Measurements from ENCODE around the gene NLRP8. TPM values are rescaled to one million over a fixed set of nuclear protein-coding genes. Genes with fewer than 3 reads are reported as not detected.
"Not testable (repeated sequence)": the region's sequence is repeated elsewhere in the genome, so short reads cannot be mapped to it uniquely, and the experiment has no call there.

NLRP8 gene
- total RNA-seq, 4 donors from 2014 or later: not detected

GRCh38 chr19:55923556-55923955, 24.1 kb upstream of the NLRP8 start:
- Histone ChIP-seq H3K9me3 (no peaks in the 10 kb centered on the region), H3K27me3 (no peaks in the 10 kb centered on the region), H3K36me3 (no peaks in the 10 kb centered on the region), H3K4me1 (no peaks in the 10 kb centered on the region), H3K4me3 (no peak overlapping the region), H3K27ac (no peak overlapping the region)
- TF ChIP-seq POLR2A (IDR thresholded peaks at IDR 0.05) (no peak), CTCF (IDR thresholded peaks at IDR 0.05 in 4 of 5, conservative IDR thresholded peaks at IDR 0.05 in 1 of 5) (no peak)
- no peak for ATAC-seq
- intact Hi-C loops (cut with DNase I; ENCODE audit: low total_unique reads): no loop called here
- no peak for DNase-seq
- in situ Hi-C loops (cut with MboI; ENCODE audit: low sequenced_read_pairs in 4 of 4): no loop called here

- TF ChIP-seq POLR2A (IDR thresholded peaks at IDR 0.05): no peak
- TF ChIP-seq CTCF (IDR thresholded peaks at IDR 0.05 in 4 of 5, conservative IDR thresholded peaks at IDR 0.05 in 1 of 5): no peak
- Histone ChIP-seq H3K4me3 (no peak overlapping the region), H3K27me3 (no peaks in the 10 kb centered on the region), H3K9me3 (no peaks in the 10 kb centered on the region), H3K27ac (no peak overlapping the region), H3K4me1 (no peaks in the 10 kb centered on the region), H3K36me3 (no peaks in the 10 kb centered on the region)
- ATAC-seq (no peak), DNase-seq (no peak)
- intact Hi-C loops (cut with DNase I; ENCODE audit: low total_unique reads) (no loop called here), in situ Hi-C loops (cut with MboI; ENCODE audit: low sequenced_read_pairs in 4 of 4) (no loop called here)
Measured at GRCh38 chr19:55927991-55928390, 19.6 kb upstream of the NLRP8 start.

DNA sequence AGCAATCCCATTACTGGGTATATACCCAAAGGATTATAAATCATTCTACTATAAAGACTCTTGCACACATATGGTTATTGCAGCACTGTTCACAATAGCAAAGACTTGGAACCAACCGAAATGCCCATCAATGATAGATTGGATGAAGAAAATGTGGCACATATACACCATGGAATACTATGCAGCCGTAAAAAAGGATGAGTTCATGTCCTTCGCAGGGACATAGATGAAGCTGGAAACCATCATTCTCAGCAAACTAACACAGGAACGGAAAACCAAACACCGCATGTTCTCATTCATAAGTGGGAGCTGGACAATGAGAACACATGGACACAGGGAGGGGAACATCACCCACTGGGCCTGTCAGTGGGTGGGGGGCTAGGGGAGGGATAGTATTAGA, 18.4 kb upstream of the NLRP8 start:
- H3K9me3 ChIP-seq; ATAC-seq; DNase-seq; in situ Hi-C loops (cut with MboI; ENCODE audit: low sequenced_read_pairs in 4 of 4); H3K4me3 ChIP-seq; H3K27me3 ChIP-seq; intact Hi-C loops (cut with DNase I; ENCODE audit: low total_unique reads); H3K27ac ChIP-seq; H3K36me3 ChIP-seq; H3K4me1 ChIP-seq: not testable (repeated sequence)

- H3K4me1 ChIP-seq: no peaks in the 10 kb centered on the region
- DNase-seq: no peak
- H3K36me3 ChIP-seq: no peaks in the 10 kb centered on the region
- in situ Hi-C loops (cut with MboI; ENCODE audit: low sequenced_read_pairs in 4 of 4) (no loop called here), intact Hi-C loops (cut with DNase I; ENCODE audit: low total_unique reads) (no loop called here)
- no peak for ATAC-seq
- H3K4me3 ChIP-seq: no peak overlapping the region
- H3K9me3 ChIP-seq: no peaks in the 10 kb centered on the region
- TF ChIP-seq POLR2A (IDR thresholded peaks at IDR 0.05) (no peak), CTCF (IDR thresholded peaks at IDR 0.05 in 4 of 5, conservative IDR thresholded peaks at IDR 0.05 in 1 of 5) (no peak)
- H3K27me3 ChIP-seq: no peaks in the 10 kb centered on the region
- no peak overlapping the region for H3K27ac ChIP-seq
Measured at GRCh38 chr19:55930996-55931515, 16.6 kb upstream of the NLRP8 start.

DNA sequence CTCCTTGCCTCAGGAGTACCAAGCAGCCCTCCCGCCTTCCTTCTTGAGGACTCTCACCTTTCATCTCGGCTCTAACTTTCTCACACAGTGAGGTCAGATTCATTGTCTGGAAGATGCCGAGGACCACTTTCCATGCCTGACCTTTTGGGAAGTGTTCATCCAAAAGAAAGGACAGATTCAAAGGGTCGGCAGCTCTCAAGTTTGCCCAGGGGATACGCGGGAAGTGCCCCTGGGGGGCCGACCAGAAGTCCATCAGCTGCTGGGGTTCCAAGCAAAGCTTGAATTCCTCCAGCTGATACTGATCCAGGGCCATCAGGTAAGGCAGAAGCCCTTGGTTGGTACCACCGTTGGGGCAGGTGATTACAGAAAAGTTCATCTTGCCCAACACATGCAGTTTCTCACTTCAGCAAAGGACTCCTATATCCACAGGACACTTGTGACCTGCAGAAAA, 15.7 kb upstream of the NLRP8 start, which contains the start of gene NLRP13:
TSS of gene NLRP13 (minus strand) at position 401 of the 451 bp plus-strand sequence. CDS start at position 376, 25 bp downstream.
- Histone ChIP-seq H3K27ac (no peak within 1 kb of the TSS), H3K36me3 (no peaks in the 10 kb centered on the region), H3K4me3 (no peak within 1 kb of the TSS), H3K4me1 (no peaks in the 10 kb centered on the region), H3K27me3 (no peaks in the 10 kb centered on the region), H3K9me3 (no peaks in the 10 kb centered on the region)
- DNase-seq (no peak), ATAC-seq (no peak)
- in situ Hi-C loops (cut with MboI; ENCODE audit: low sequenced_read_pairs in 4 of 4) (no loop called here), intact Hi-C loops (cut with DNase I; ENCODE audit: low total_unique reads) (no loop called here)
- no peak for TF ChIP-seq POLR2A (IDR thresholded peaks at IDR 0.05)
- TF ChIP-seq CTCF (IDR thresholded peaks at IDR 0.05 in 4 of 5, conservative IDR thresholded peaks at IDR 0.05 in 1 of 5): no peak

Measured in gastrocnemius medialis (tissue), 4 donors.